ENCODE data around the gene TSEN2.

Gene TSEN2

DNA sequence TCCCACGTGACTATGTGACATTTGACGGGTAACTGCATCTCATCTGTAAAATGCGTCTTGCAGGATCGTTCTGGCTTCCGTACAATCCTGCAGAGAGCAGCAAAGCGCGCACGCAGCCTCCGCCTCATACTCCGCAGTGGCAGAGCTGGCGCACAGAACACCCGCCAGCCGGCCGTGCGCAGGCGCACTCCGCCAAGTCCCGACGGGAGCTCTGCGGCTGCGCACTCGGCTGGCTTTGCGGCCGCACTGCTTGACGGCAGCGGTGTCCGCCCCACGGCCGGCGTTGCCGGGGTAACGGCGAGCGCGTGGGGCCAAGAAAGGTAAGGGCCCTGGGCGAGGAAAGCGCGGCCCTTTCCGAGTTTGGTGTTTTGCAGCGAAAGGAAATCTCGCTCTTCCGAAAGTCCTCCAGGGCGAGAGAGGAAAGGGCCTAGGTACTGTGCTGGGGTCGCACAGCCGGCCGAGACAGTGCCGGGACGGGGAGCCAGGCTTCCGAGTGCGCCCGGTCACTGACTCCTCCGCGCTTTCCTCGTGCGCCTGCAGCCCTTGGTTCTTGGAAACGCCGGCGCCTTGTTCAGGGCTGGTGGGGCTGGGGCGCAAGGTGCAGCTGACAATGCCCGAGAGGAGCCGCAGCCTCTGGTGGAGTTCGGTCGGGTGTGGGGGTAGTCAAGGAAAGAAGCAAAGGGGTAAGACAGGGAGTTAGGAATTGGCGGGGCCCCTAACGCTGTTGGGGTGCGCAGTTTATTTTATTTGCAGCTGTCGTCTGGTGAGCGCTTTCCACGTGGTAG, at the start of gene TSEN2:
Gene TSEN2, plus strand, starts transcription at position 283 of the 785 bp plus-strand sequence. CDS start 5,321 bp downstream, outside the sequence.
- no peak for TF ChIP-seq Cebpa-rat (IDR thresholded peaks at IDR 0.05)
- H3K27ac ChIP-seq = peak within 1 kb of the TSS; percentile 5 to 95 (median 87); a peak in 21 of 22 replicates
- H3K9ac ChIP-seq = peak within 1 kb of the TSS; percentile 76 to 96 (median 87)
- H3K27me3 ChIP-seq = no peaks in the 10 kb centered on the region
- H3K9me3 ChIP-seq (replicated peaks in 1 of 11) = no peaks in the 10 kb centered on the region
- H4K20me1 ChIP-seq = peaks cover 0 to 25% (median 11%) of the 10 kb centered on the region in 11 experiments; a peak in 10 of 22 replicates
- H3K4me3 ChIP-seq = peak within 1 kb of the TSS; percentile 75 to 84 (median 80)
- peaks cover 30 to 67% (median 47%) of the 10 kb centered on the region in 10 experiments for H3K4me1 ChIP-seq
- H3K36me3 ChIP-seq = peaks cover 2 to 35% (median 30%) of the 10 kb centered on the region in 11 experiments; a peak in 16 of 22 replicates
- H3K4me2 ChIP-seq = peak within 1 kb of the TSS; percentile 90 to 98 (median 94)

DNA sequence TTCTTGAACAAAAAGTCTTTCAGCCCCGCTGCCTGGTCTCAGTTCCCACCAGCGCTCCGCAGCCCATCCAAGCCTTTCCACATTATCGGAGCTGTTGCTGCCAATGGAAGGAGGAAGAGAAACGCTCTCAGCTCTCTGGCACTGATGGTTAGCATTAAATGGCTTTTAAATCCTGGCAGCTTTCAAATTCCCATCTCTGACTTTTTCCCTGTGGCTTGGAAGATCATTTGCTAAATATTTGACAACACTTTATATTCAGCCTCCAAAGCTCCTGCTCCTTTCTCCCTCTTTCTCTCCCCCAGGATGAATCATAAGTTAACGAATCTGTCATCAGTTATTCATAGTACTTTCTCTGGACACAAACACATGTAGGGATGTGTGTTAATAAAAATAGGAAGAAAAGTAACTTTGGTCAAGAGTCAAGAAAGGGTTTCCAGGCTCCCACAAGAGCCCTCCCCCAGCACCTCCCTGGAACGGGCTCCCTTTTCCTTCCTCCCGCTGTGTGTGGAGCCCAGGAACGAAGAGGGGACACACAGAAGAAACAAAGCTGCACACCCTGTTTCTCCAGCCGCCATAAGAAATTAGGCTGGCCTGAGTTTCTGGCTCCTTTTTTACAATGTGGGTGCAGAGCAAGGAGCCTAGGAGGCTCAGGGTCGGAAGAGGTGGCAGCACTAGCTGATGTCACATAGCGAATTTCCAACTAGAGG, 47.6 kb upstream of the TSEN2 start:
- Histone ChIP-seq H3K4me3 (no peak overlapping the region), H3K9me3 (replicated peaks in 1 of 11) (no peaks in the 10 kb centered on the region), H3K9ac (no peak overlapping the region), H3K4me1 (no peaks in the 10 kb centered on the region), H3K4me2 (no peak overlapping the region), H3K36me3 (no peaks in the 10 kb centered on the region), H3K27me3 (no peaks in the 10 kb centered on the region), H3K27ac (no peak overlapping the region), H4K20me1 (no peaks in the 10 kb centered on the region)
- TF ChIP-seq Cebpa-rat (IDR thresholded peaks at IDR 0.05) = no peak

DNA sequence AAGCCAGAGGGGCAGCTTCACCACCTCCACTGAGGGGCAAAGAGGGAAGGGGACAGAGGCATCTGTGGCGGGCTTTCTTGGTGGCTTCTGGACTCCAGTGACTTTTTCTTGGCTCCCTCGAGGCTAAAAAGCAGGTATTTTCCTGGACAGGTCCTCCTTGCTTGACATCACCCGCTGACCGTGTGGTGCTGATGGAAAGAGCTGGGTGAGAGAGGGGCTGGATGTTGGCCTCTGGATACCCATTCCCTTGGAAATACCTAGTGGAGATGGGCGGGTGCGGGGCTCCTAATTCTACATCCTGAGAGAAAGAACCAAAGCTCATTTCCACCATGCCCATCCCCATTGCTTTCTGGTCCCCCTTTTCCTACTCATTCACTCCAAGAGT, 47.1 kb upstream of the TSEN2 start:
- TF ChIP-seq Cebpa-rat (IDR thresholded peaks at IDR 0.05) = no peak
- Histone ChIP-seq H3K9me3 (replicated peaks in 1 of 11) (no peaks in the 10 kb centered on the region), H3K4me2 (no peak overlapping the region), H4K20me1 (no peaks in the 10 kb centered on the region), H3K27ac (no peak overlapping the region), H3K4me1 (no peaks in the 10 kb centered on the region), H3K4me3 (no peak overlapping the region), H3K27me3 (no peaks in the 10 kb centered on the region), H3K36me3 (no peaks in the 10 kb centered on the region), H3K9ac (no peak overlapping the region)

DNA sequence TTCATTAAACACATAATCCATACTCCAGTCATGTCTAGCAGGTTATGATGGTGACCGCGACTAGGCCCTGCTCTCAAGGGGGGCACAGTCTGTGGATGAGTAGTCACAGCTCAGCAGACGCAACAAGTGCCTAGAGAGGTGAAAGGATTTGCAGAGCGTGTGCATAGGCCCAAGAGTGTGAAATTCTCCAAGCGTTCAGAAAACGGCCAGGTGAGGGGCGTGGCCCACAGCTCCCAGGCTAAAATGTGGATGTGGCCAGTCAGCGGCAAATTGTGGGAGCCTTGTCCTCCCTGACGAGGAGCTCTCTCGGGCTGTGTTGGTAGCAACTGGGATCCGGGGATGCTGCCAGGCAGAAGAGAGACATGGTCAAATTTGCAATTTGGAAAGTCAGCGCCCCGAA, 46.4 kb upstream of the TSEN2 start:
- H3K27ac ChIP-seq = no peak overlapping the region
- H3K4me1 ChIP-seq = no peaks in the 10 kb centered on the region
- H3K27me3 ChIP-seq = no peaks in the 10 kb centered on the region
- no peaks in the 10 kb centered on the region for H4K20me1 ChIP-seq
- TF ChIP-seq Cebpa-rat (IDR thresholded peaks at IDR 0.05) = no peak
- no peak overlapping the region for H3K4me3 ChIP-seq
- H3K4me2 ChIP-seq = no peak overlapping the region
- no peaks in the 10 kb centered on the region for H3K9me3 ChIP-seq (replicated peaks in 1 of 11)
- H3K9ac ChIP-seq = no peak overlapping the region
- no peaks in the 10 kb centered on the region for H3K36me3 ChIP-seq

DNA sequence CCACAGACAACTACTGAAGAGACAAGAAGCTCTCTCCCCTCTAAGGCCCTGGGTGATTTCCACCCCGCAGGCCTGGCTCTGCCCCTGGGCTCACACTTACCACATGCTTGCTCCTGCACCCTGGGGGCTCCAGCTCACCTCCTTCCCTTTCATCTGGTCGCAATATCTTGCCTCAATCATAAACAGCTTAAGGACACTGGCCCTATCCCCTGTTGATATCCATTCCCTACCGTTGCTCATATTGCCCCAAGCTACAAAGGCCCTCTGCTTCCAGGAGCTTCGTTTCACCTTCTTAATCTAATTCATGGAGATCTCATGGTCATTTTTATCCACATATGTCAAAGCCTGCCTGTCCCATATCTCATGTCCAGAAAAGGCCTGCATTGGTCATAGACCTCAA, 46.0 kb upstream of the TSEN2 start:
- Histone ChIP-seq H3K36me3 (no peaks in the 10 kb centered on the region), H3K27ac (no peak overlapping the region), H3K9me3 (replicated peaks in 1 of 11) (no peaks in the 10 kb centered on the region), H4K20me1 (no peaks in the 10 kb centered on the region), H3K9ac (no peak overlapping the region), H3K4me3 (no peak overlapping the region), H3K4me1 (no peaks in the 10 kb centered on the region), H3K27me3 (no peaks in the 10 kb centered on the region), H3K4me2 (no peak overlapping the region)
- TF ChIP-seq Cebpa-rat (IDR thresholded peaks at IDR 0.05) = no peak

DNA sequence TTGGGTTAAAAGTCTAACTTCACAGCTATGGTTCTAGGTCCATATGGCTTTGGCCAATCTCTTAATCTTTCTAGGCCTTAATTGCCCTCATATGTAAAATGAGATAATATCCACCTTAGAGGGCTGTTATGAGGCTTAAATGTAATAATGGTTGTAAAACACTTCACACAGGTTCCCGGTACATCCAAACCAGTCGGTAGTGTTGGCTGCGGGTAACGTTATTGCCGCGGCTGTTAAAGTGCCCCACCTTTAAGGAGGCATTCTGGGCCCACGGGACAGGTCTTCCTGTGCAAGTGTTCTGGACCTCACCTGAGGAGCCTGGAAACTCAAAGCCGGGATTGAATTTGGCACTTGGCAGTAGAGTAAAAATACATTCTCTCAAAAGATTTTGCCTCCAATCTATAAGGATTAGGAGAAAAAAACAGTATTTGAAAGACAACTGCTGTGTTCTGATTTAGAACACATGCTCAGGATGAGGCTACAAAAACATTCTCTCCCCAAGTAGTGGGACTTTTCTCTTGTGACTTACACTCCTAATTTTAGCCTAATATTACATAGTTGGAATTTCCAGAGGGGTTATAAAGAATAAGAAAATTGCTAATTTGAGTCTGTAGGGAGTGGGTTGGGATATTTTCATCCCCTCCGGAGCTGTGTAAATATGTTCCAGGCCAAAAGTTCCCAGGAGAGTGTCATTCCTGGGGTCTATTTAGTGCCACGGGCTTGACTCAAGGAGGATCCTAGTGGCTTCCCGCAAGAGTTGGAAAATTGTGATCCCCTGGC, 44.9 kb upstream of the TSEN2 start:
- H3K27me3 ChIP-seq = no peaks in the 10 kb centered on the region
- H3K9me3 ChIP-seq (replicated peaks in 1 of 11) = no peaks in the 10 kb centered on the region
- H3K4me3 ChIP-seq = no peak overlapping the region
- H3K27ac ChIP-seq = no peak overlapping the region
- TF ChIP-seq Cebpa-rat (IDR thresholded peaks at IDR 0.05) = no peak
- H3K36me3 ChIP-seq = no peaks in the 10 kb centered on the region
- no peaks in the 10 kb centered on the region for H3K4me1 ChIP-seq
- no peaks in the 10 kb centered on the region for H4K20me1 ChIP-seq
- no peak overlapping the region for H3K9ac ChIP-seq
- H3K4me2 ChIP-seq = no peak overlapping the region

DNA sequence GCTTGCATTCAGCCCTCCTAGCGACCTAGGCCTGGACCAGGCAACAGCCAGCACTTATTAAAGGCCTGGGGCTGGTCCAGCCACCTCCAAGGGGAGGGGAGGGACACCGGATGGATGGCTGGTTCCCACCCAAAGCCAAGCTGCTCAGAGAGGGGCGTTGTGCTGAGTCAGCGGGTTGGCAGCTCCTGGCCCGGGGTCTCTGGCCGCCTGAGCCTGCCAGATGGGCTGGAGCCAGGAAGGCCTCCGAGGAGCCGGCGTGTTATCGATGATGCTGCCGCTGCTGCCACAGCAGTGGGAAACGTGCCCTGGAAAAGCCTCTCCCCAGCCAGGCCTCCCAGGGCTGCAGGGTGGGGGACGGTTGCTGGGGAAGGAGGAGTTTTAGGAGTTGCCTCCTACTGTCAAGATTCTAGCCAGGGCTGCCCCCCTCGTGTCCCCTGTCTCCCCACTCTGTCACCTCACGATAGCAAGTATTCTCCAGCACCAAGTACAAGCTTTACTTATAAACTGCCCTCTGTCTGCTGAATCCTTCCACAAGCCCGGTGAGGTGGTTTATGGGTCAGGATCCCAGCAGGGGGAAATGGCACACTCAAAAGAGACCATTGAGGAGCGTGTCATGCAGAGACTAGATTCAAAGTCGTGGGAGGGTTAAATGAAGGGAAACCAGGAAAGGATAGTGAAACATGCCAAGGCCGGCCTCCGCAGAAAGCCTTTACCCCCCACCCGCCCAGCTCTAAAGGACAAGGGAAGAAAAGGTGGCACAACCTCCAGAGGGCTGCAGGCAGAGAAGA, 43.2 kb upstream of the TSEN2 start:
- H3K9ac ChIP-seq = no peak overlapping the region
- H3K9me3 ChIP-seq (replicated peaks in 1 of 11) = no peaks in the 10 kb centered on the region
- no peaks in the 10 kb centered on the region for H3K27me3 ChIP-seq
- no peak overlapping the region for H3K4me2 ChIP-seq
- no peaks in the 10 kb centered on the region for H3K36me3 ChIP-seq
- H3K4me3 ChIP-seq = no peak overlapping the region
- no peak overlapping the region for H3K27ac ChIP-seq
- no peak for TF ChIP-seq Cebpa-rat (IDR thresholded peaks at IDR 0.05)
- H4K20me1 ChIP-seq = no peaks in the 10 kb centered on the region
- no peaks in the 10 kb centered on the region for H3K4me1 ChIP-seq

DNA sequence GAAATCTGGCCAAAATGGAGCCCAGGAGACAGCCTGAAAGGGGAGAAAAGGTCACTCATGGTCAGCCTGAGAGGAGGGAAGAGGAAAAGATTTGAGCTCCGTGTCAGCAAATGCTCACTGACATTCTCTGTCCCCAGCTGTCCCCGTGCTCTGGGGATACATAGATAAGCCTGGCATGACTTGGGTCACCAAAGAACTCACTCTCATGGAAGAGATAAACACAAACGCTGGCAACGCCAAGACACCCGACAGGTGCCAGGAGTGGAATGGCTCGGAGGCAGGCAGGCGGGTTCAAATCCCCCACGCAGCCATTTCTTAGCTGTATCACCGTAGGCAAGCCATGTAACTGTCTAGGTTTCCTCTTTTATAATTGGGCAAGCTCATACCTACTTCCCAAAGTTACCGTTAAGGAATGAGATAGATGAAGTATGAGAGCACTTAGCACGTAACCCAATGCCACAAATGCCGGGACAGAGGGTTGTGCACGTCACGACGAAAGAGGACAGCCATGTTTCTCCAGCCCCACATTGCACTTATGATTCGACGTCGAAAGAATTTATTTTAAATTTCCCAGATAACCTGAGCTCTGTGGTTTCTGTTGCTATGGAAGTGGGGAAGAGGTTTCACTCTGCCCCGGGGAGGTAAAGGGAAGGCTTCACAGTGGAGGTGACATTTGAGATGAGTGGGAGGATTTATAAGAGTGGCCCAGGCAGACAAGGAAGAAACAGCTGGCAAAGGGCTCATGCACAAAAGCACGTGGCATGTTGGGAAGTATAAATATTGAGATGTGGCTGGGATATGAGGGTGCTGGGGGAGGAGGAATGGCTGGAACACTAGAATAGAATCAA, 41.4 kb upstream of the TSEN2 start:
- Histone ChIP-seq H3K4me1 (no peaks in the 10 kb centered on the region), H4K20me1 (no peaks in the 10 kb centered on the region), H3K4me3 (no peak overlapping the region), H3K9ac (no peak overlapping the region), H3K27me3 (no peaks in the 10 kb centered on the region), H3K27ac (no peak overlapping the region), H3K4me2 (no peak overlapping the region), H3K36me3 (no peaks in the 10 kb centered on the region), H3K9me3 (replicated peaks in 1 of 11) (0 out of 22 replicates have a peak, but pooled peaks cover 0 to 1% (median 0%) of the 10 kb centered on the region in 11 experiments)
- no peak for TF ChIP-seq Cebpa-rat (IDR thresholded peaks at IDR 0.05)
